AG10803 (cell line): ENCODE data around the gene URM1.

Experiments used
- DNase-seq: peaks from one replicate; pipeline ENCODE4 v3.0.0; 2010; ENCODE audit warnings: low read depth
- H3K4me3 ChIP-seq: 2 replicates; pipeline ENCODE4 v1.5.1; 2011; ENCODE audit warnings: mild to moderate bottlenecking, low read length, control low read depth
- TF ChIP-seq, protein P1 (sequence below): conservative IDR thresholded peaks from 2 replicates; pipeline ENCODE4 v1.5.1; 2011; ENCODE audit warnings: mild to moderate bottlenecking, low read length, control low read depth, inconsistent platforms

URM1 gene

GRCh38 chr9:128435611-128436010 lies 64.4 kb downstream of the URM1 start:
- TF ChIP-seq, protein P1, sequence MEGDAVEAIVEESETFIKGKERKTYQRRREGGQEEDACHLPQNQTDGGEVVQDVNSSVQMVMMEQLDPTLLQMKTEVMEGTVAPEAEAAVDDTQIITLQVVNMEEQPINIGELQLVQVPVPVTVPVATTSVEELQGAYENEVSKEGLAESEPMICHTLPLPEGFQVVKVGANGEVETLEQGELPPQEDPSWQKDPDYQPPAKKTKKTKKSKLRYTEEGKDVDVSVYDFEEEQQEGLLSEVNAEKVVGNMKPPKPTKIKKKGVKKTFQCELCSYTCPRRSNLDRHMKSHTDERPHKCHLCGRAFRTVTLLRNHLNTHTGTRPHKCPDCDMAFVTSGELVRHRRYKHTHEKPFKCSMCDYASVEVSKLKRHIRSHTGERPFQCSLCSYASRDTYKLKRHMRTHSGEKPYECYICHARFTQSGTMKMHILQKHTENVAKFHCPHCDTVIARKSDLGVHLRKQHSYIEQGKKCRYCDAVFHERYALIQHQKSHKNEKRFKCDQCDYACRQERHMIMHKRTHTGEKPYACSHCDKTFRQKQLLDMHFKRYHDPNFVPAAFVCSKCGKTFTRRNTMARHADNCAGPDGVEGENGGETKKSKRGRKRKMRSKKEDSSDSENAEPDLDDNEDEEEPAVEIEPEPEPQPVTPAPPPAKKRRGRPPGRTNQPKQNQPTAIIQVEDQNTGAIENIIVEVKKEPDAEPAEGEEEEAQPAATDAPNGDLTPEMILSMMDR: no peak
- no peak for DNase-seq
- no peak overlapping the region for H3K4me3 ChIP-seq

DNA sequence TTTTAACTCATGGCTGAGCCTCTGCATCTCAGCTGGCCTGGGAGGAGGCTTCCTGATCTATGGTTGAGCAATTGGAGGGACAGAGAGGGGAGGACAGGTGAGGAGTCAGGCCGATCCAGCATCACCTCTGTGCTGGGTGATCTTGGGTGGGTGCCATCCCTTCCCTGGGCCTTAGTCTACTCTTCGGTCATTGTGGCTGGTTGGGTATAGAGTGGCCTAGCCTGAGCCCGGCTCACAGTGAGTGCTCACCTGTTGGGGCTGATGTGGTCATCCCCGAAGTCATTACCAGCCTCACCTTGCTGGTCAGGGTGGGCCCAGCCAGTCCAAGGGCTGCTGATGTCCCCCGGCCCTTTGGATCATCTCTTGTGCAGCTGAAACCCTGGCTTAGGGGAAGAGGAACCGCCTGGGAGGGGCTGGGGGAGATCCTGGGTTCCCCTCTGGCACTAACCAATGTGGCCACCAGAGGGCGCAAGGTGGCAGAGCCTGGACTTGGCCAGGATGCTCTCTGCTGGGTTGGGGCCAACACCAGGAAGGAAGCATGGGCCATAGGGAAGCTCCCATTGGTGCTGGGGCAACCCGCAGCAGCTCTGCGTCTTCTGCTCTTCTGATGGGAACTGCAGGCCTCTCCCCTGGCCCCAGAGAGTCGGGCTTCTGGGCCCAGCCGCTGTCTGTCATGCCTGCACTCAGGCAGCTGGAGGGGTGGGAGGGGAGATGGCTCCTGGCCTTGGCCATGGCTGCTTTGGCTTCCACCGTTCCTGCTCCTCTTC lies 67.4 kb downstream of the URM1 start:
- TF ChIP-seq, protein P1: peak; percentile 91
- DNase-seq: peak; percentile 75
- H3K4me3 ChIP-seq: no peak overlapping the region

DNA sequence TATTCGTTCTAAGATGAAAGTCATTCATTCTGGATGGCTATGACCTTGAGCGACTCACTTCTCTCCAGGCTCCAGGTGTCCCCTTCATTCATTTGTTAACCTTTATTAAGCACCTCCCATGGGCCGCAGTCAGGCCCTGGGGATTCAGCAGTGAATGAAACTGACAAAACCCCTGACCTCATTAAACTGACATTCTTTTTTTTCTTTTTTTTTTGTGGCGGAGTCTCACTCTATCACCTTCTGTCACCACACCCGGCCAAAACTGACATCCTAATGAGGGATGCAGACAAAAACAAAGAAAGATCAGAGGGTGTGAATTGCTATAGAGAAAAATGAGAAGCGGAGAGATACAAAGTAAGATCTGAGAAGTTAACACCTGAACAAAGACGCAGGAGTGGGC lies 68.1 kb downstream of the URM1 start:
- no peak for DNase-seq
- TF ChIP-seq, protein P1: no peak

More for the DNA sequence above, 68.1 kb downstream of the URM1 start:
- H3K4me3 ChIP-seq: no peak overlapping the region
